ENCODE results near the gene BTBD16.
A peak's percentile ranks its signal among the peaks of the same experiment; 100 is the strongest.

Gene BTBD16

GRCh38 chr10:122237331-122237990 lies 33.6 kb upstream of the BTBD16 start:
- TF ChIP-seq, protein P1, sequence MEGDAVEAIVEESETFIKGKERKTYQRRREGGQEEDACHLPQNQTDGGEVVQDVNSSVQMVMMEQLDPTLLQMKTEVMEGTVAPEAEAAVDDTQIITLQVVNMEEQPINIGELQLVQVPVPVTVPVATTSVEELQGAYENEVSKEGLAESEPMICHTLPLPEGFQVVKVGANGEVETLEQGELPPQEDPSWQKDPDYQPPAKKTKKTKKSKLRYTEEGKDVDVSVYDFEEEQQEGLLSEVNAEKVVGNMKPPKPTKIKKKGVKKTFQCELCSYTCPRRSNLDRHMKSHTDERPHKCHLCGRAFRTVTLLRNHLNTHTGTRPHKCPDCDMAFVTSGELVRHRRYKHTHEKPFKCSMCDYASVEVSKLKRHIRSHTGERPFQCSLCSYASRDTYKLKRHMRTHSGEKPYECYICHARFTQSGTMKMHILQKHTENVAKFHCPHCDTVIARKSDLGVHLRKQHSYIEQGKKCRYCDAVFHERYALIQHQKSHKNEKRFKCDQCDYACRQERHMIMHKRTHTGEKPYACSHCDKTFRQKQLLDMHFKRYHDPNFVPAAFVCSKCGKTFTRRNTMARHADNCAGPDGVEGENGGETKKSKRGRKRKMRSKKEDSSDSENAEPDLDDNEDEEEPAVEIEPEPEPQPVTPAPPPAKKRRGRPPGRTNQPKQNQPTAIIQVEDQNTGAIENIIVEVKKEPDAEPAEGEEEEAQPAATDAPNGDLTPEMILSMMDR (IDR thresholded peaks at IDR 0.05; ENCODE audit: low read depth, low read length), result no peak
- peak; percentile 57 for DNase-seq
- Histone ChIP-seq H3K9me3 (no peaks in the 10 kb centered on the region), H3K4me1 (peaks cover 36% of the 10 kb centered on the region), H3K27me3 (no peaks in the 10 kb centered on the region), H3K4me3 (ENCODE audit: low read depth, low read length) (peak overlapping the region; percentile 14), H3K36me3 (peaks cover 14% of the 10 kb centered on the region)

- Histone ChIP-seq H3K4me3 (ENCODE audit: low read depth, low read length) (no peak overlapping the region), H3K9me3 (no peaks in the 10 kb centered on the region), H3K27me3 (no peaks in the 10 kb centered on the region), H3K36me3 (peaks cover 14% of the 10 kb centered on the region), H3K4me1 (peaks cover 19% of the 10 kb centered on the region)
- no peak for DNase-seq
- TF ChIP-seq, protein P1 (IDR thresholded peaks at IDR 0.05; ENCODE audit: low read depth, low read length), result no peak
These were observed 31.4 kb upstream of the BTBD16 start for GRCh38 chr10:122239578-122240257.

DNA sequence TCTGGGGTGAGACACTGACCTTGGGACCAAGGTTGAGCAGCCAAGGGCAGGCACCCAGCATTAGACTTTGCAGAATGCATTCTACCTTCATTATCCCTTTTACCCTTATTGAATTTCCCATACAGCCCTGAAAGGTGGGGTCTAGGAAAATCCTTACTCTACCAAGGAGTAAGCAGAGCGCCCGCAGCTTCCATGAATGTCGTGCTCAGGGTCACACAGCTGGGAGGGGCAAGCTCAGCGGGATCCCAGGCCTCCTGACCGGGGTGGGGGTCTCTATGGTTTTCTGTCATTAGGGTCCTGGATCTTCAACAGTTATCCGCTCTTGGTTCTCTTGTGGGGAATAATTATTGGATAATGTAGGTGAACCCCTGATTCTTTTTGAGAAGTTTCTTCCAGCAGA lies 30.7 kb upstream of the BTBD16 start:
- no peak overlapping the region for H3K4me3 ChIP-seq (ENCODE audit: low read depth, low read length)
- no peaks in the 10 kb centered on the region for H3K9me3 ChIP-seq
- TF ChIP-seq, protein P1 (IDR thresholded peaks at IDR 0.05; ENCODE audit: low read depth, low read length), result no peak
- peaks cover 15% of the 10 kb centered on the region for H3K4me1 ChIP-seq
- DNase-seq, result no peak
- no peaks in the 10 kb centered on the region for H3K27me3 ChIP-seq
- H3K36me3 ChIP-seq, result peaks cover 14% of the 10 kb centered on the region

DNA sequence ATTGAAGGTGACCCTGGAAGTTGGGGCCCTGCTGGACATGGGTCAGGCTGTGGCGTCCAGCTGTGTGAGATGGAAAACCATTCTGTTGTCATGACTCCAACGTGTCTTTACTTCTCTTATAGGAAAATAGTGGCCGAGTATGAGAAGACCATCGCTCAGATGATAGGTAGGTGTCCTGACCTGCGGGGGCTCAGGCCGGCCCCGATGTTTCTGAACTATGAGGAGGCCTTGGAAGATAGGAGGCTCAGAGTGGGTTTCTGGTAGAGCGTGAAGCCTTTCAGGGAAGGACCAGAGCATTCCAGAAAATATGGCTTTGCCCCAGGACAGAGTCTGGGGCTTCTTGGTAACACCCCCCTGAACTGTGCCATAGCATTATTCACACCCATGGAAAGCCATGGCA lies 29.3 kb upstream of the BTBD16 start:
- H3K36me3 ChIP-seq, result peaks cover 14% of the 10 kb centered on the region
- no peak overlapping the region for H3K4me3 ChIP-seq (ENCODE audit: low read depth, low read length)
- DNase-seq, result no peak
- H3K27me3 ChIP-seq, result no peaks in the 10 kb centered on the region
- TF ChIP-seq, protein P1 (IDR thresholded peaks at IDR 0.05; ENCODE audit: low read depth, low read length), result no peak
- H3K9me3 ChIP-seq, result no peaks in the 10 kb centered on the region
- peaks cover 7% of the 10 kb centered on the region for H3K4me1 ChIP-seq

DNA sequence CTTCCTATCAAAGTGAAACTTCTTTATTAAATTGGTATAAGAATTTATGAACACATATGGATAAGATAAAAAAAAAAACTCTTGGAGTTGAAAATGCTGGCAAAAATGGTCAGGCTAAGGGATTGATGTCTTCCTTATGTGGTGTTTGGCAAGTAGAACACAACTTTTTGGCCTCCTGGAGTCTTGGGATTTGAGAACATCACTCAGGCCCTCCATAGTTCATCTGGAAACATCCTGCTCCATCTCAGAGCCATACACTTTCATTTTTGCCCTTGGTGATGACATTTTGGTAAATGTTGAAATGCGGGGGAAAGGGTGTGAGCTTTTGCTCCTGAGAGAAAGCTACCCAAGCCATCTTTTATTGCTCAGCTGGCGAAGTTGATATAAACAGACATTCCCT lies 27.5 kb upstream of the BTBD16 start:
- peaks cover 14% of the 10 kb centered on the region for H3K36me3 ChIP-seq
- TF ChIP-seq, protein P1 (IDR thresholded peaks at IDR 0.05; ENCODE audit: low read depth, low read length), result no peak
- DNase-seq, result no peak
- H3K4me3 ChIP-seq (ENCODE audit: low read depth, low read length), result no peak overlapping the region
- H3K9me3 ChIP-seq, result no peaks in the 10 kb centered on the region
- H3K27me3 ChIP-seq, result no peaks in the 10 kb centered on the region
- H3K4me1 ChIP-seq, result no peaks in the 10 kb centered on the region
